Stimulated activated CD8-positive, alpha-beta memory T cell treated with anti-CD3 and anti-CD28 coated beads, Interleukin-4, amount 100 ng/mL, for 24 hours (primary cell): ENCODE measurements around the gene PRRX1.

ENCODE experiments used
- DNase-seq: peaks from one replicate; pipeline ENCODE4 v3.0.0-alpha.2; 2020; ENCODE audit warnings: low read depth

Gene PRRX1

DNA sequence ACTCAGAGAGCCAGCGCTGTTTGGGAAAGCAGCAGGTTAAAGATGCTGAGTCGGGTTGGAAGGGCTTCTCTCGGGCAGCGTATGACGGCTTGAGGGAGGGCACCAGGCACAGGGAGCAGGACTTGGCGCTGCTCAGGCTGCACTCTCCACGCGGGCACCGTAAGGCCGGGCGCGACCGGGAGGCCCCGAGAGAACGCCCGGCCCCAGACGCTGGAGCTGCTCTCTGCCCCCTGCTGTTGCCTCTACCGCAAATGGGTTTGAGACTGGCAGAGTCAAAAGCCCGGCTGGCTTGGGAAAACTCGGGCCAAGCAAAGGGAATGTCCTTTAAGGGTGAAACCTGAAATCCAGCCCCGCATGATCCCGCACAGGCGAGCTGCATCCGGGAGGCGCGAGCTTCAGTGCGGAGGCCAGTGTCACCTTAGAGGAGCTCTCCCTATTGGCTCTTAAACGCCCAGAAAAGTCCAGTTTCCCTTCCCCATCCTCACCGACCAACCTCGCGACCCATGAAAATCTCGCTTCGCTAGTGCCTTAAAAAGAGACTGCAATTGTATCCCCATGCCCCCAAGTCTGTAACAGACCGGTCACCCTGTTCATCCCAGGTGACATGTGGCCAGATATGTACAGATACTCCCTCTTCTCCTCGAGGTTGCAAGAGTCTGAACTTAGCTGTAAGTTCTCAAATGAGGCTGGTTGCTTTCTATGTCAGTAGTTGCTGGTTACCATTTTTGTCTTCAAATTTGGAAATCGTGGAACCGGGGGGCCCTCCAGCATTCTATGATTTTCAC, 1.1 kb downstream of the PRRX1 start:
- DNase-seq, result no peak

GRCh38 chr1:170665629-170666028, 1.7 kb downstream of the PRRX1 start:
- no peak for DNase-seq

DNA sequence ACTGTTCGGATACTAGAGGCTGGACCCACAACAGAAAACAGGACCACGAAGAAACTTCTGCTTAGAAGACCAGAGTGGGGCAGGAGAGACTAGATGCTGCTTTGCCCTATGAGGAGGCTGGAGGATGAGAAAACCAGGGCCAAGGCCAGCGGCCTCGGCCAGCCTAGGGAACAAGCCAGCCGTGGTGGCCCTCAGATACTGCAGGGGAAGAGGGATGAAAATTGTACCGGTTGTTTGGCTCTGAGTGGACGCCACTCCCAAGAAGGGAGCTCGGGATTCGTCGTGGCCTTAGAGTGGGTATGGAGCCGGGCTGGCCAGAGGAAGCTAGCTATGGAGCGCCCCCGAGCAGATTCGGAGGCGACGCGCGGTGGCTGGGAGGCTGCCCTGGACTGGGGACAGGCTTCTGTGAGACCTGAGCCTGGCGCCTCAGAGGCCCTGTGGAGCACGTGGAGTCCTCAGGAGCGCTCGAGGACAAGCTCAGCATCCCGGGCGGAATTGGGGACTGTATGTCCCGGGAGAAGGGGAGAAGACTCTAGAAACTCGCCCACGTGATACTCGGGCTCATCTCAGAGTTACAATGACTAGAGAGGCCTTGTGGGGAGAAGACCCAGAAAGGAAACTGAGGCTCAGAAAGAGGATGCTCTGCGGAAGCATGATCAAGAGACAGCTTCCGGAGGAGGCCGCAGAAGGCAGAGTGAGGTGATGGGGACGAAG, 2.8 kb downstream of the PRRX1 start:
- DNase-seq, result no peak

- no peak for DNase-seq
These were observed 4.5 kb downstream of the PRRX1 start for GRCh38 chr1:170668209-170669106.

DNA sequence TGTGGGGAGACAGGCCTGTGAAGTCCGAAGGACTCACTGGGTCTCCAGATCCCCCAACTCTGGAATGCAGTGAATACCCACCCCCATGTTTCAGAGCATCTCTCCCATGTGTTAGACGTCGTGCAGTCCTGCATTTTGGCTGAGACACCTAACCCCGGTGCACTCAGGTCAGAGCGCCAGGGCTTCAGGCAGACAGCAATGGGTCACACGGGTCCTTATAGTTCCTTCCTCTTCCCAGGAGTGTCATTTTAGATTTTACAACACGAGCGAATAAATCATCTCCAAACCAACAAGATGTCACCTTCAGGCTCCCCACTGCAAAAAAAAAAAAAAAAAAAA, 5.1 kb downstream of the PRRX1 start:
- DNase-seq, result no peak

- DNase-seq, result no peak
These were observed 5.9 kb downstream of the PRRX1 start for GRCh38 chr1:170669586-170670530.

- DNase-seq, result peak; percentile 7
These were observed 7.1 kb downstream of the PRRX1 start for GRCh38 chr1:170670802-170671628.

- DNase-seq, result no peak
These were observed 7.7 kb downstream of the PRRX1 start for GRCh38 chr1:170671629-170671963.

GRCh38 chr1:170672316-170672715, 8.4 kb downstream of the PRRX1 start:
- no peak for DNase-seq

GRCh38 chr1:170674239-170674638, 10.3 kb downstream of the PRRX1 start:
- no peak for DNase-seq

GRCh38 chr1:170674986-170675385, 11.1 kb downstream of the PRRX1 start:
- no peak for DNase-seq

DNA sequence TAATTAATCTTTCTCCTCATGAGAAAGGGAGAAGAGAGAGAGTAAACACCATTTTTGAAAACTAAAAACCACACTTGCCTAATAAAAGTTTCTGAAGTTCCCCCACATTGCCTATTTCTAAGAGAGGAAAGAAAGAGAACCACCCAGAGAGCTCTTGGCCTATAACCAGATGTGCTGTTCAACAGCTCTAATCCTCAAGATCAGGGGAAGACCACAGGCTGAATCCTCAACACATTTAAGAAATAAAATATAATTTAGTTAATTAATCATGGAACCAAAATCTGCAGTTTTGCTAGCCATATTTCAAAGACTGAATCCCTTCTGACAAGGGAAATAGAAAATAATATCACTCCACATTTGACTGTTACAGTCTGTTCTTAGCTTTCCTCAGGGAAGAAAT, 11.9 kb downstream of the PRRX1 start:
- DNase-seq, result no peak

GRCh38 chr1:170676628-170677027, 12.7 kb downstream of the PRRX1 start:
- no peak for DNase-seq

DNA sequence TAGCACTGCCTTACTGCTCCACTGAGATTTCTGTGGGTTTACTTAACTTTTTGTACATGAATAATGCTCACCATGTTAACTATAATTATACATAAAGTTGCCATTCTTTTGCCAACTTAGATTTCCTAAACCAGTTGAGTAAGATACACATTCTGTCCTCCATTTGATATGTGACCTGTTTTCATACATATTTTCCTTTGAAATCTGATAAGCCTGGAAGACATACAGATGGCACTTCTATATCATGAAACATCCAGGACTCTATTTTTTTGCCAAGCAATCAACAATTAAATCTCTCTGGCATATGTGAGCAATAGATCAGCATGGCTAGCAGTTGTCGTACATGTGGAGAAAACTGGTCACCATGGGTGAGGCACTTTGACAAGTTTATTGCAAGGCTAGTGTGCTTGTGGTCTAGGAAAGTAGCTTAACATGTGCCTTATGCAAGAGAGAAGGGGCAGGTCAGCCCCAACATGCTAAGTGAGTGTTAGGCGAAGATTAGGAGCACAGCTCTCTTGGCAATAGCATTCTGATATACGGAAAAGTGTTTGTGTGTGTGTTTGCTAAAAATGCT, 14.2 kb downstream of the PRRX1 start:
- DNase-seq, result no peak

- no peak for DNase-seq
These were observed 16.5 kb downstream of the PRRX1 start for GRCh38 chr1:170680428-170680827.

DNA sequence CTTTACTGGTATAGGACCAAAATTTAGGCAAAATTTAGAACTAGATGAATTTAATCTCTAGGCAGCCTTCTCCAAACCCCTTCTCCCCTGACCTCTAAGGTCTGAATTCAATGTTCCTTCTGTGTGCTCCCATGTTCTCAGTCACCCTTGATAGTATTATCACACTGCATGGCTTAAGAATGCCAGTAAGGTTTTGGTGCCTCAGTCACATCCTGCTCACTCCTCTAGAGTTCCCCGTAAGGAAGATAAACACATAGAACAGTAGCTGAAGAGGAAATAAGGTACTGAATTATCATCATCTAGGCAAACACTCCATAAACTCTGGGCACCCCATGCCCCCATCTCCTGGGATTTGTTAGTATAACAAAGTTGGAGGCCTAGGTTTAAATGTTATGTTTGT, 18.2 kb downstream of the PRRX1 start:
- no peak for DNase-seq

- DNase-seq, result no peak
These were observed 18.9 kb downstream of the PRRX1 start for GRCh38 chr1:170682809-170683208.

DNA sequence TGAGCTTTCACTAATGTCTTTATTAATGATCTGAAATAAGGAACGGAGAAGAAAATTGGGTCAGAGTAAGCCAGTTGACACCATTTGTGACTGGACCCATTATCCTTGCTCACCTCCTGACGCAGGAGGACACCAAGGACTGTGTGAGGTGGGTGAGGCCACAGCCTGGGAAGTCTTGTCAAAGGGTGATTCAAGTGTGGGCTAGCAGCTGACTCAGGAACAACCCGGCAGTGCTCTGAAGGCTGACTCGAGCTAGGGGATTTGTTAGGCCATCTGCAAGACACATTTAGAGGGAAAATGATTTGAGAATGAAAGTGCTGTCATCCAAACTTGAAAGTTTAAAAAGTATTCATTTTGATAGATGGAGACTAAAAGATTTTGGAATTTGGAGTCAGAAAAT, 21.2 kb downstream of the PRRX1 start:
- DNase-seq, result no peak

DNA sequence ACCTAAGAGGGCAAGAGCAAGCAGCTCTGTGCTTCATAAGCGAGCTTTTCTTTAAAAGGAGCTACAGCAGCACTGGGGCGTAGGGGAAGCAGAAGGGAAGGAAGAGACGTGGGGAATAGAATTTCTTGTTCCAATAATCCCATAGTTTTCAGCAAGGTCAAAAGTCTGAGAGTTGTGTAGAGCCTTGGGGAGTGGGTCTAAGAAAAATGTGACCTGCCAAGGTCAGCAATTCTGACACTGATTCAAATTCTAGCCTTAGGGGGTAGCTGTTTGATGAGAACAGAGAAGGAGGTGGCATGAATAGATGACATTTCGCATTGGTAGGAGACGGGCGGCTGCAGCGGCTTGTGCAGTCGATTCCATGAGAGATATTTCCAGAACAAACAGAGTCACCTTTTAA, 22.4 kb downstream of the PRRX1 start:
- no peak for DNase-seq

DNA sequence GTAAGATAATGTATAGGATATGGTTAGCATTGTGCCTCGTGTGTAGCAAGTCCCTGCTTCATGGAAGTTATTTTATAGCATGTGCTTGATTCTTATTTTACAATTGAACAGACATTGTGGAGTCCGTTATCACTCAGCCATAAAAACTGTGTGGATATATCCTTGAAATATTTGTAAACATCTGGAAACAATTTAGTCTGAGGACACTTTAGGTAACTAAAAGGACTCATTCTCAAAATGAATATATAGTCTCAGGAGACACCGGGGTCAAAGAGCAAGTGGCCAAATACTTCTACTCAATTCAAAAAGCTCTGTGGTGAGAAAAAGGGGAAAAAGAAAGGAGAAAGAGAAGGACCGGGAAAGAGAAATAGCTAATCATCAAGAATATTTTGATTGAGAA, 23.7 kb downstream of the PRRX1 start:
- DNase-seq, result no peak

DNA sequence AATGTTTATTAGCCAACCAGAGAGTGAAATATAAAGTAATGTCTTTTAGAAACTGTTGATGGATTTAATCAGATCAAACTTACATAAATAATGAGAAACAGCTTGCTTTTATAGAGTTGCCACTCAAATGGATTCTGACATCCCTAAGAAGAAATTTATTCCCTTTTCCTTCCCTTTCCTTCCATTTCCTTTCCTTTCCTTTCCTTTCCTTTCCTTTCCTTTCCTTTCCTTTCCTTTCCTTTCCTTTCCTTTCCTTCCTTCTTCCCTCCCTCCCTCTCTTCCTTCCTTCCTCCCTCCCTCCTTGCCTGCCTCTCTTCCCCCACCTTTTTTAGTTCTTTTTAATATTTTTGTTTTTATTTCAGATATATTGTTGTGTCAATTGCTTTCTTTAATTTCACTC, 27.3 kb downstream of the PRRX1 start:
- DNase-seq, result no peak
